Keratinocyte (primary cell): ENCODE results near the gene MGAT5B. TPM values are rescaled to one million over a fixed set of nuclear protein-coding genes. Genes with fewer than 3 reads are reported as not detected.

Source experiments
- DNase-seq: peaks from one replicate; pipeline ENCODE4 v3.0.0-alpha.2; 2011; ENCODE audit warnings: low read depth, missing footprints, low spot score
- FAIRE-seq: peaks from 2 replicates; lab custom pipeline; 2011; peaks lifted over from hg19 to GRCh38; lab: Jason Lieb, UNC
- H2AFZ ChIP-seq: 2 replicates; pipeline ENCODE4 v1.6.0; 2012; ENCODE audit warnings: low read length, control low read depth, inconsistent platforms; ENCODE audit not compliant: control insufficient read depth
- H3K27ac ChIP-seq: 2 replicates; pipeline ENCODE4 v1.5.1; 2011; ENCODE audit warnings: low read length; ENCODE audit not compliant: control insufficient read depth, insufficient read depth
- H3K27me3 ChIP-seq: 3 replicates; pipeline ENCODE4 v1.6.0; 2011; ENCODE audit warnings: low read length; ENCODE audit not compliant: control insufficient read depth, insufficient read depth; ENCODE audit errors: extremely low read depth
- H3K36me3 ChIP-seq, 2 experiments: 2 replicates in 1 of 2; 3 replicates in 1 of 2; pipeline ENCODE4 v1.5.1; 2011; ENCODE audit warnings: low read length in 2 of 2, mild to moderate bottlenecking in 1 of 2; ENCODE audit not compliant: control insufficient read depth in 2 of 2, insufficient read depth in 2 of 2; ENCODE audit errors: extremely low read depth in 1 of 2
- H3K4me1 ChIP-seq: 3 replicates; pipeline ENCODE4 v1.5.1; 2011; ENCODE audit warnings: low read length; ENCODE audit not compliant: control insufficient read depth, insufficient read depth; ENCODE audit errors: extremely low read depth
- H3K4me2 ChIP-seq: 3 replicates; pipeline ENCODE4 v1.6.0; 2011; ENCODE audit warnings: low read depth, low read length; ENCODE audit not compliant: control insufficient read depth, insufficient read depth; ENCODE audit errors: extremely low read depth
- H3K4me3 ChIP-seq, 3 experiments: fragments of 200-600 bp in 1 of 3; sonication (generic) in 1 of 3; 2 replicates in 2 of 3; 3 replicates in 1 of 3; pipeline ENCODE4 v1.5.1; 2011 to 2016; ENCODE audit warnings: low read length in 3 of 3, mild to moderate bottlenecking in 3 of 3, control low read depth in 2 of 3, inconsistent platforms in 1 of 3, low read depth in 1 of 3, mixed read lengths in 1 of 3, mixed run types in 1 of 3, moderate library complexity in 1 of 3; ENCODE audit not compliant: control insufficient read depth in 2 of 3, insufficient read depth in 2 of 3; ENCODE audit errors: extremely low read depth in 1 of 3
- H3K79me2 ChIP-seq: 2 replicates; pipeline ENCODE4 v1.6.0; 2012; ENCODE audit warnings: low read length; ENCODE audit not compliant: control insufficient read depth, insufficient read depth
- H3K9ac ChIP-seq: 3 replicates; pipeline ENCODE4 v1.6.0; 2011; ENCODE audit warnings: low read length; ENCODE audit not compliant: control insufficient read depth, insufficient read depth; ENCODE audit errors: extremely low read depth
- H3K9me1 ChIP-seq: 3 replicates; pipeline ENCODE4 v1.6.0; 2011; ENCODE audit warnings: low read length; ENCODE audit not compliant: control insufficient read depth, insufficient read depth; ENCODE audit errors: extremely low read depth
- H3K9me3 ChIP-seq: 2 replicates; pipeline ENCODE4 v1.5.1; 2012; ENCODE audit warnings: low read depth, low read length; ENCODE audit not compliant: control insufficient read depth
- H4K20me1 ChIP-seq: 3 replicates; pipeline ENCODE4 v1.6.0; 2011; ENCODE audit warnings: low read length; ENCODE audit not compliant: control insufficient read depth, insufficient read depth; ENCODE audit errors: extremely low read depth
- CTCF ChIP-seq, 3 experiments: IDR thresholded peaks in 1 of 3; conservative IDR thresholded peaks in 1 of 3; optimal IDR thresholded peaks in 1 of 3; 2 replicates in 2 of 3; 3 replicates in 1 of 3; pipeline versions ENCODE3 to v1.5.1; 2011; ENCODE audit warnings: low read length in 3 of 3, mild to moderate bottlenecking in 3 of 3, moderate library complexity in 2 of 3, control low read depth in 1 of 3, inconsistent platforms in 1 of 3; ENCODE audit not compliant: insufficient read depth in 2 of 3; ENCODE audit errors: extremely low read depth in 1 of 3
- EZH2 ChIP-seq: IDR thresholded peaks from one replicate; pipeline ENCODE4 v1.6.1; 2012; ENCODE audit warnings: inconsistent platforms, mild to moderate bottlenecking, low read length, moderate library complexity
- dilution Hi-C: fragments of 300-500 bp; cut with MboI; formaldehyde crosslinking; loops from one replicate; pipeline ENCODE4 v1.7.0; 2020; ENCODE audit warnings: low sequenced_read_pairs; ENCODE audit not compliant: extremely low pct_ligation_motif_present
- polyA plus RNA-seq, 5 experiments: library from polyadenylated mRNA; depleted of rRNA in 3 of 5; stranded (reverse) in 3 of 5; stranded (forward) in 1 of 5; unstranded in 1 of 5; fragments of >200 nt; gene quantifications; 1 replicate in 1 of 5; 2 replicates in 3 of 5; 3 replicates in 1 of 5; pipeline versions ENCODE4 v1.2.1 to v1.2.3, GENCODE V29; 2011 to 2012; ENCODE audit warnings: missing spikeins in 2 of 5, low read depth in 1 of 5, low replicate concordance in 1 of 5

Gene MGAT5B
- polyA plus RNA-seq, 1 donor (not counting 4 experiments of a cell fraction or from before 2014, with no cell fraction given): 0.29 TPM

- no peaks in the 10 kb centered on the region for H3K9me3 ChIP-seq
- peaks cover 4% of the 10 kb centered on the region for H4K20me1 ChIP-seq
- no peak for DNase-seq
- peaks cover 3% of the 10 kb centered on the region for H3K4me1 ChIP-seq
- H3K79me2 ChIP-seq: no peaks in the 10 kb centered on the region
- no peaks in the 10 kb centered on the region for H3K9me1 ChIP-seq
- no peak overlapping the region for H3K9ac ChIP-seq
- no peak overlapping the region for H3K27ac ChIP-seq
- dilution Hi-C loops: no loop called here
- no peak overlapping the region for H3K4me3 ChIP-seq
- H2AFZ ChIP-seq: no peak overlapping the region
- no peak overlapping the region for H3K4me2 ChIP-seq
- no peak for FAIRE-seq
- no peaks in the 10 kb centered on the region for H3K36me3 ChIP-seq
- TF ChIP-seq CTCF (optimal IDR thresholded peaks at IDR 0.05 in 1 of 3, IDR thresholded peaks at IDR 0.05 in 1 of 3, conservative IDR thresholded peaks at IDR 0.05 in 1 of 3; ENCODE audit: extremely low read depth in 1 of 3, insufficient read depth in 2 of 3, low read length in 3 of 3): no peak
- no peak for TF ChIP-seq EZH2
- H3K27me3 ChIP-seq: peaks cover 18% of the 10 kb centered on the region
Measured at GRCh38 chr17:76862079-76862478, 6.1 kb upstream of the MGAT5B start.

GRCh38 chr17:76862494-76862893 lies 5.7 kb upstream of the MGAT5B start:
- no peaks in the 10 kb centered on the region for H3K36me3 ChIP-seq
- H3K4me2 ChIP-seq: no peak overlapping the region
- H2AFZ ChIP-seq: no peak overlapping the region
- H3K9me1 ChIP-seq: no peaks in the 10 kb centered on the region
- H3K27ac ChIP-seq: no peak overlapping the region
- peaks cover 7% of the 10 kb centered on the region for H3K4me1 ChIP-seq
- DNase-seq: no peak
- no peak for TF ChIP-seq EZH2
- TF ChIP-seq CTCF (optimal IDR thresholded peaks at IDR 0.05 in 1 of 3, IDR thresholded peaks at IDR 0.05 in 1 of 3, conservative IDR thresholded peaks at IDR 0.05 in 1 of 3; ENCODE audit: extremely low read depth in 1 of 3, insufficient read depth in 2 of 3, low read length in 3 of 3): no peak
- no peaks in the 10 kb centered on the region for H3K9me3 ChIP-seq
- H3K9ac ChIP-seq: no peak overlapping the region
- FAIRE-seq: no peak
- H3K4me3 ChIP-seq: no peak overlapping the region
- H4K20me1 ChIP-seq: peaks cover 4% of the 10 kb centered on the region
- dilution Hi-C loops: no loop called here
- peaks cover 18% of the 10 kb centered on the region for H3K27me3 ChIP-seq
- H3K79me2 ChIP-seq: no peaks in the 10 kb centered on the region
